Mucosa of descending colon (tissue), 3 donors: ENCODE data around the gene CCNI. TPM values are rescaled to one million over a fixed set of nuclear protein-coding genes. Genes with fewer than 3 reads are reported as not detected.

Source experiments
- ATAC-seq: fragments of 200-7000 bp; cut with Tn5 transposase; one replicate; pipeline ENCODE4 v1.9.1; 2020; ENCODE audit warnings: mild to moderate bottlenecking, moderate library complexity
- DNase-seq, 3 donors: peaks; one replicate each; pipeline ENCODE4 v3.0.0-alpha.2; 2020
- H3K36me3 ChIP-seq: fragments of 200-600 bp; one replicate; pipeline ENCODE4 v1.8.0; 2021; ENCODE audit warnings: low read depth, mild to moderate bottlenecking
- H3K4me1 ChIP-seq: fragments of 200-600 bp; one replicate; pipeline ENCODE4 v1.8.0; 2021; ENCODE audit warnings: low read depth, mild to moderate bottlenecking
- H3K4me3 ChIP-seq: fragments of 200-600 bp; one replicate; pipeline ENCODE4 v1.8.0; 2021; ENCODE audit warnings: mild to moderate bottlenecking
- H3K9me3 ChIP-seq: fragments of 200-600 bp; one replicate; pipeline ENCODE4 v1.8.0; 2021; ENCODE audit warnings: mild to moderate bottlenecking
- CTCF ChIP-seq: fragments of 200-600 bp; IDR thresholded peaks from one replicate; pipeline ENCODE4 v1.8.0; 2022; ENCODE audit warnings: antibody characterized with exemption, mild to moderate bottlenecking
- intact Hi-C, 2 donors: fragments of 100-400 bp; cut with DNase I in 1 of 2; cut with micrococcal nuclease in 1 of 2; formaldehyde crosslinking; loops; one replicate each; pipeline versions ENCODE4 v1.11.0 to v1.11.1; 2022; cut with DNase I, micrococcal nuclease
- total RNA-seq, 3 donors: library from RNA; stranded (reverse); fragmentation: NEBNext Ultra II Directional in 2 of 3; extraction: Animal tissue kit (Norgen Biotek cat#: 25700) in 2 of 3; gene quantifications; one replicate each; pipeline versions ENCODE4 v1.2.1 to v1.2.4, GENCODE V29; 2021 to 2023
- donor health status: DM: no; HTN: no; CAD: no; lungs with moderate emphysema.
- donor health status: DM: no; HTN: no; CAD: no.
- donor health status: DM: no; HTN: yes; CAD: no.

CCNI gene
- total RNA-seq, 3 donors from 2014 or later, result 175 to 323 (median 190) TPM

- intact Hi-C loops, result loop anchor here in 1 of 2 donors (5.0 kb wide), 1 partner anchor 78 kb away; the partner anchor contains the start of gene CCNG2
- no peak for ATAC-seq
- Histone ChIP-seq H3K36me3 (no peaks in the 10 kb centered on the region), H3K4me3 (no peak overlapping the region), H3K9me3 (no peaks in the 10 kb centered on the region), H3K4me1 (peaks cover 9% of the 10 kb centered on the region)
- no peak for TF ChIP-seq CTCF
- DNase-seq, result no peak
These were observed 3.5 kb upstream of the CCNI start for GRCh38 chr4:77079281-77079680.

- no peak overlapping the region for H3K4me3 ChIP-seq
- intact Hi-C loops, result loop anchor here in 1 of 2 donors (5.0 kb wide), 1 partner anchor 79 kb away; the partner anchor contains the start of gene CCNG2
- DNase-seq (no peak), ATAC-seq (no peak)
- no peaks in the 10 kb centered on the region for H3K9me3 ChIP-seq
- TF ChIP-seq CTCF, result no peak
- peaks cover 9% of the 10 kb centered on the region for H3K4me1 ChIP-seq
- H3K36me3 ChIP-seq, result no peaks in the 10 kb centered on the region
These were observed 2.6 kb upstream of the CCNI start for GRCh38 chr4:77078401-77078800.

GRCh38 chr4:77076889-77077635 lies 1.3 kb upstream of the CCNI start:
- DNase-seq (no peak), ATAC-seq (no peak)
- intact Hi-C loops, result loop anchor here in 1 of 2 donors (5.0 kb wide), 1 partner anchor 80 kb away; the partner anchor contains the start of gene CCNG2
- H3K4me1 ChIP-seq, result peaks cover 19% of the 10 kb centered on the region
- no peaks in the 10 kb centered on the region for H3K9me3 ChIP-seq
- no peak for TF ChIP-seq CTCF
- H3K36me3 ChIP-seq, result no peaks in the 10 kb centered on the region
- H3K4me3 ChIP-seq, result no peak overlapping the region

GRCh38 chr4:77074981-77075855 lies 571 bp downstream of the CCNI start:
- Histone ChIP-seq H3K4me1 (peaks cover 24% of the 10 kb centered on the region), H3K9me3 (no peaks in the 10 kb centered on the region), H3K36me3 (no peaks in the 10 kb centered on the region), H3K4me3 (peak overlapping the region; percentile 95)
- ATAC-seq, result peak; percentile 73
- TF ChIP-seq CTCF, result no peak
- DNase-seq, result peak; percentile 71 to 90 (median 82)
- intact Hi-C loops, result loop anchor here in 1 of 2 donors (5.0 kb wide), 1 partner anchor 82 kb away; the partner anchor contains the start of gene CCNG2

- no peak for DNase-seq
- peaks cover 24% of the 10 kb centered on the region for H3K4me1 ChIP-seq
- no peaks in the 10 kb centered on the region for H3K9me3 ChIP-seq
- H3K36me3 ChIP-seq, result no peaks in the 10 kb centered on the region
- no peak for TF ChIP-seq CTCF
- intact Hi-C loops, result no loop called here
- H3K4me3 ChIP-seq, result no peak overlapping the region
- ATAC-seq, result no peak
These were observed 1.4 kb downstream of the CCNI start for GRCh38 chr4:77074381-77074831.
